Erythroblast (primary cell): Measurements from ENCODE around the gene NXF1.

Experiments used
- GATA1 ChIP-seq: IDR thresholded peaks from 2 replicates; pipeline ENCODE4 v1.6.1; 2011; ENCODE audit warnings: low read depth, mild to moderate bottlenecking, control low read depth, low read length, moderate library complexity
- POLR2A ChIP-seq: IDR thresholded peaks from 2 replicates; pipeline ENCODE4 v1.6.1; 2011; ENCODE audit warnings: mild to moderate bottlenecking, low read length

GRCh38 chr11:62747475-62748160 is 57.6 kb downstream of the NXF1 start:
- TF ChIP-seq POLR2A (no peak), GATA1 (no peak)
